ENCODE results near the gene WDR37. TPM values are rescaled to one million over a fixed set of nuclear protein-coding genes. Genes with fewer than 3 reads are reported as not detected.

Gene WDR37
- polyA plus RNA-seq, 1 of the 3 experiments (the other 2 are of a cell fraction): 11.9 TPM

DNA sequence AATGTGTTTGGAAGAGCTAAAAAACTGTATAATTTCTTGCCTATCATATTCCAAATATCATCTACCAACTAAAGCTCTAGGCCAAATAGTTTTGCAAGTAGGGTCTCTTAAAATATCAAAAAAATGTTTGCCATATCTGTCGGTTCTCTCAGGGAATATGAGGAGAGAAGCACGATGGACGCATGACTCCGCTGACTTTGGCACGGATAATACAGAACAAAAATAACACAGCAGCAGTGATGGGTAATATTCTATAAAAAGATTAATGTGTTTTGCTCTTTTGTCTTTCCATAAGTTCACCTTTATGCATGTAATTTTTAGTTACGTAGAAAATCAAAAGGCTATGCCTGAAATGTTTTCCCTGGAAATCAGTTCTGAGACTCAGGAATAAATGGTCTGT, 29.6 kb upstream of the WDR37 start:
- Histone ChIP-seq H3K9me2 (no peaks in the 10 kb centered on the region), H3K79me2 (ENCODE audit: insufficient read depth) (no peaks in the 10 kb centered on the region), H3K27ac (ENCODE audit: low read depth in 2 of 2, low read length in 1 of 2) (no peak overlapping the region), H2AFZ (ENCODE audit: low read depth) (no peak overlapping the region), H3K9me3 (no peaks in the 10 kb centered on the region), H3K4me2 (no peak overlapping the region), H3K4me1 (ENCODE audit: control insufficient read depth in 1 of 2, insufficient read depth in 2 of 2, low read depth in 1 of 2, low read length in 1 of 2) (peaks cover 0 to 3% of the 10 kb centered on the region in 2 experiments; a peak in 2 of 4 replicates), H3K27me3 (ENCODE audit: insufficient read depth) (no peaks in the 10 kb centered on the region), H3F3A (replicated peaks; ENCODE audit: insufficient read depth) (no peaks in the 10 kb centered on the region), H3K36me3 (replicated peaks in 1 of 2; ENCODE audit: control insufficient read depth in 1 of 2, insufficient read depth in 2 of 2, low read length in 1 of 2) (peaks cover 0 to 3% of the 10 kb centered on the region in 2 experiments), H3K9ac (no peak overlapping the region), H3K4me3 (ENCODE audit: low read depth in 2 of 2, low read length in 1 of 2) (no peak overlapping the region), H4K20me1 (ENCODE audit: insufficient read depth) (no peaks in the 10 kb centered on the region)
- POLR2A ChIA-PET: no interaction called here
- DNase-seq: no peak
- 95% methylated on average over 6 of the region's 6 CpGs for WGBS (ENCODE audit: low lambda C conversion rate)
- CTCF ChIA-PET: no interaction called here
- TF ChIP-seq FOXM1 (IDR thresholded peaks at IDR 0.05; ENCODE audit: low read depth) (no peak), FOSL2 (IDR thresholded peaks at IDR 0.05; ENCODE audit: borderline replicate concordance, low read depth) (no peak), JUND (IDR thresholded peaks at IDR 0.05) (no peak), RFX5 (IDR thresholded peaks at IDR 0.05; ENCODE audit: low read length) (no peak), POLR2AphosphoS5 (IDR thresholded peaks at IDR 0.05; ENCODE audit: low read depth, low read length) (no peak), EZH2phosphoT487 (IDR thresholded peaks at IDR 0.05; ENCODE audit: borderline replicate concordance, low read depth) (no peak), EP300 (IDR thresholded peaks at IDR 0.05; ENCODE audit: borderline replicate concordance in 1 of 2, low read depth in 1 of 2, low read length in 1 of 2) (no peak), TEAD4 (IDR thresholded peaks at IDR 0.05; ENCODE audit: borderline replicate concordance, insufficient read depth) (no peak), NFIC (IDR thresholded peaks at IDR 0.05; ENCODE audit: borderline replicate concordance) (no peak)
- TF ChIP-seq, protein P1, sequence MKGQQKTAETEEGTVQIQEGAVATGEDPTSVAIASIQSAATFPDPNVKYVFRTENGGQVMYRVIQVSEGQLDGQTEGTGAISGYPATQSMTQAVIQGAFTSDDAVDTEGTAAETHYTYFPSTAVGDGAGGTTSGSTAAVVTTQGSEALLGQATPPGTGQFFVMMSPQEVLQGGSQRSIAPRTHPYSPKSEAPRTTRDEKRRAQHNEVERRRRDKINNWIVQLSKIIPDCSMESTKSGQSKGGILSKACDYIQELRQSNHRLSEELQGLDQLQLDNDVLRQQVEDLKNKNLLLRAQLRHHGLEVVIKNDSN (IDR thresholded peaks at IDR 0.05; ENCODE audit: borderline replicate concordance, low read depth): no peak
- TF ChIP-seq, protein P2, sequence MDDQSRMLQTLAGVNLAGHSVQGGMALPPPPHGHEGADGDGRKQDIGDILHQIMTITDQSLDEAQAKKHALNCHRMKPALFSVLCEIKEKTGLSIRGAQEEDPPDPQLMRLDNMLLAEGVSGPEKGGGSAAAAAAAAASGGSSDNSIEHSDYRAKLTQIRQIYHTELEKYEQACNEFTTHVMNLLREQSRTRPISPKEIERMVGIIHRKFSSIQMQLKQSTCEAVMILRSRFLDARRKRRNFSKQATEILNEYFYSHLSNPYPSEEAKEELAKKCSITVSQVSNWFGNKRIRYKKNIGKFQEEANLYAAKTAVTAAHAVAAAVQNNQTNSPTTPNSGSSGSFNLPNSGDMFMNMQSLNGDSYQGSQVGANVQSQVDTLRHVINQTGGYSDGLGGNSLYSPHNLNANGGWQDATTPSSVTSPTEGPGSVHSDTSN (IDR thresholded peaks at IDR 0.05): no peak
- TF ChIP-seq, protein P3, sequence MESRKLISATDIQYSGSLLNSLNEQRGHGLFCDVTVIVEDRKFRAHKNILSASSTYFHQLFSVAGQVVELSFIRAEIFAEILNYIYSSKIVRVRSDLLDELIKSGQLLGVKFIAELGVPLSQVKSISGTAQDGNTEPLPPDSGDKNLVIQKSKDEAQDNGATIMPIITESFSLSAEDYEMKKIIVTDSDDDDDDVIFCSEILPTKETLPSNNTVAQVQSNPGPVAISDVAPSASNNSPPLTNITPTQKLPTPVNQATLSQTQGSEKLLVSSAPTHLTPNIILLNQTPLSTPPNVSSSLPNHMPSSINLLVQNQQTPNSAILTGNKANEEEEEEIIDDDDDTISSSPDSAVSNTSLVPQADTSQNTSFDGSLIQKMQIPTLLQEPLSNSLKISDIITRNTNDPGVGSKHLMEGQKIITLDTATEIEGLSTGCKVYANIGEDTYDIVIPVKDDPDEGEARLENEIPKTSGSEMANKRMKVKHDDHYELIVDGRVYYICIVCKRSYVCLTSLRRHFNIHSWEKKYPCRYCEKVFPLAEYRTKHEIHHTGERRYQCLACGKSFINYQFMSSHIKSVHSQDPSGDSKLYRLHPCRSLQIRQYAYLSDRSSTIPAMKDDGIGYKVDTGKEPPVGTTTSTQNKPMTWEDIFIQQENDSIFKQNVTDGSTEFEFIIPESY (IDR thresholded peaks at IDR 0.05; ENCODE audit: borderline replicate concordance, low read depth): no peak

GRCh38 chr10:1029838-1030237, 26.3 kb upstream of the WDR37 start:
- Histone ChIP-seq H3F3A (replicated peaks; ENCODE audit: insufficient read depth) (no peaks in the 10 kb centered on the region), H3K9me3 (no peaks in the 10 kb centered on the region), H4K20me1 (ENCODE audit: insufficient read depth) (no peaks in the 10 kb centered on the region), H2AFZ (ENCODE audit: low read depth) (no peak overlapping the region), H3K4me2 (no peak overlapping the region), H3K9me2 (no peaks in the 10 kb centered on the region), H3K4me3 (ENCODE audit: low read depth in 2 of 2, low read length in 1 of 2) (no peak overlapping the region), H3K79me2 (ENCODE audit: insufficient read depth) (no peaks in the 10 kb centered on the region), H3K36me3 (replicated peaks in 1 of 2; ENCODE audit: control insufficient read depth in 1 of 2, insufficient read depth in 2 of 2, low read length in 1 of 2) (peaks cover 0 to 3% of the 10 kb centered on the region in 2 experiments), H3K27me3 (ENCODE audit: insufficient read depth) (no peaks in the 10 kb centered on the region), H3K9ac (no peak overlapping the region), H3K4me1 (ENCODE audit: control insufficient read depth in 1 of 2, insufficient read depth in 2 of 2, low read depth in 1 of 2, low read length in 1 of 2) (peaks cover 0 to 3% of the 10 kb centered on the region in 2 experiments; a peak in 2 of 4 replicates), H3K27ac (ENCODE audit: low read depth in 2 of 2, low read length in 1 of 2) (no peak overlapping the region)
- no peak for DNase-seq
- ChIA-PET POLR2A (interaction anchor here (0.5 to 0.6 kb wide), 2 partner anchors 41 to 99 kb away, joined by 4 read pairs; partner anchors contain the start of gene LARP4B), CTCF (no interaction called here)
- 92% methylated on average over 7 of the region's 7 CpGs for WGBS (ENCODE audit: low lambda C conversion rate)
- TF ChIP-seq, protein P4, sequence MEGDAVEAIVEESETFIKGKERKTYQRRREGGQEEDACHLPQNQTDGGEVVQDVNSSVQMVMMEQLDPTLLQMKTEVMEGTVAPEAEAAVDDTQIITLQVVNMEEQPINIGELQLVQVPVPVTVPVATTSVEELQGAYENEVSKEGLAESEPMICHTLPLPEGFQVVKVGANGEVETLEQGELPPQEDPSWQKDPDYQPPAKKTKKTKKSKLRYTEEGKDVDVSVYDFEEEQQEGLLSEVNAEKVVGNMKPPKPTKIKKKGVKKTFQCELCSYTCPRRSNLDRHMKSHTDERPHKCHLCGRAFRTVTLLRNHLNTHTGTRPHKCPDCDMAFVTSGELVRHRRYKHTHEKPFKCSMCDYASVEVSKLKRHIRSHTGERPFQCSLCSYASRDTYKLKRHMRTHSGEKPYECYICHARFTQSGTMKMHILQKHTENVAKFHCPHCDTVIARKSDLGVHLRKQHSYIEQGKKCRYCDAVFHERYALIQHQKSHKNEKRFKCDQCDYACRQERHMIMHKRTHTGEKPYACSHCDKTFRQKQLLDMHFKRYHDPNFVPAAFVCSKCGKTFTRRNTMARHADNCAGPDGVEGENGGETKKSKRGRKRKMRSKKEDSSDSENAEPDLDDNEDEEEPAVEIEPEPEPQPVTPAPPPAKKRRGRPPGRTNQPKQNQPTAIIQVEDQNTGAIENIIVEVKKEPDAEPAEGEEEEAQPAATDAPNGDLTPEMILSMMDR (IDR thresholded peaks at IDR 0.05): no peak
- no peak for TF ChIP-seq NFIC (IDR thresholded peaks at IDR 0.05; ENCODE audit: borderline replicate concordance)
- no peak for TF ChIP-seq IRF3 (IDR thresholded peaks at IDR 0.05; ENCODE audit: low read depth, low read length)
- TF ChIP-seq, protein P3 (IDR thresholded peaks at IDR 0.05; ENCODE audit: borderline replicate concordance, low read depth): no peak
- no peak for TF ChIP-seq GATA2 (CRISPR knock-in tag; IDR thresholded peaks at IDR 0.05)
- no peak for TF ChIP-seq ELF1 (IDR thresholded peaks at IDR 0.05)
- no peak for TF ChIP-seq TAF1 (IDR thresholded peaks at IDR 0.05; ENCODE audit: borderline replicate concordance, low read depth, low read length)
- TF ChIP-seq SMC3 (IDR thresholded peaks at IDR 0.05; ENCODE audit: low read depth, low read length): no peak
